Esophagus squamous epithelium (tissue), 5 donors: ENCODE data around the gene VIPR2. TPM values are rescaled to one million over a fixed set of nuclear protein-coding genes. Genes with fewer than 3 reads are reported as not detected.
"Not testable (repeated sequence)": the region's sequence is repeated elsewhere in the genome, so short reads cannot be mapped to it uniquely, and the experiment has no call there.

Experiments
- DNase-seq: peaks from one replicate; lab custom pipeline; 2025; lab: John Stamatoyannopoulos, UW
- H3K27ac ChIP-seq, 4 donors: fragments of 200-600 bp; sonication (generic); one replicate each; pipeline ENCODE4 v1.5.1; 2016 to 2019; ENCODE audit warnings: mild to moderate bottlenecking in 1 of 4
- H3K27me3 ChIP-seq, 4 donors: fragments of 200-600 bp; sonication (generic); 1 replicate in 3 of 4; 2 replicates in 1 of 4; pipeline versions ENCODE4 v1.5.1 to v1.6.0; 2017 to 2021; ENCODE audit warnings: antibody characterized with exemption in 1 of 4
- H3K36me3 ChIP-seq, 3 donors: fragments of 200-600 bp; sonication (generic); one replicate each; pipeline ENCODE4 v1.5.1; 2016 to 2019
- H3K4me1 ChIP-seq, 3 donors: fragments of 200-600 bp; sonication (generic); one replicate each; pipeline ENCODE4 v1.5.1; 2017 to 2019
- H3K4me3 ChIP-seq, 4 donors: fragments of 200-600 bp; sonication (generic); 1 replicate in 3 of 4; 2 replicates in 1 of 4; pipeline ENCODE4 v1.5.1; 2016 to 2019; ENCODE audit warnings: mild to moderate bottlenecking in 2 of 4, moderate library complexity in 1 of 4
- H3K9me3 ChIP-seq, 3 donors: fragments of 200-600 bp; sonication (generic); one replicate each; pipeline ENCODE4 v1.5.1; 2016 to 2019
- CTCF ChIP-seq, 6 experiments: fragments of 450-650 bp in 4 of 6; fragments of 200-600 bp in 2 of 6; sonication (generic) in 2 of 6; IDR thresholded peaks; one replicate each; pipeline ENCODE4 v1.5.1; 2016 to 2019; ENCODE audit warnings: antibody characterized with exemption in 6 of 6, mild to moderate bottlenecking in 4 of 6, moderate library complexity in 4 of 6
- POLR2A ChIP-seq, 4 donors: fragments of 450-650 bp; IDR thresholded peaks; one replicate each; pipeline ENCODE4 v1.6.1; 2017; ENCODE audit warnings: antibody characterized with exemption in 4 of 4, mild to moderate bottlenecking in 4 of 4, moderate library complexity in 3 of 4
- WGBS, 2 donors: methylation state at CpG; one replicate each; pipeline ENCODE4 v1.1.5; 2018; 5-methylcytosine and 5-hydroxymethylcytosine counted together
- intact Hi-C: fragments of 100-400 bp; cut with DNase I; formaldehyde crosslinking; loops from one replicate; pipeline ENCODE4 v1.15.0; 2022
- total RNA-seq, 4 donors: library from RNA; depleted of rRNA; stranded (reverse); fragments of >200 nt; gene quantifications; one replicate each; pipeline ENCODE4 v1.1.0, GENCODE V29; 2016
- donor health status: DM: yes; HTN: yes; CAD: no.

VIPR2 gene
- total RNA-seq, 4 donors from 2014 or later = 0.18 to 2.1 (median 0.40) TPM

- no peak overlapping the region for H3K4me3 ChIP-seq
- intact Hi-C loops = no loop called here
- no peaks in the 10 kb centered on the region for H3K9me3 ChIP-seq
- peaks cover 0 to 31% (median 0%) of the 10 kb centered on the region in 4 donors for H3K27me3 ChIP-seq
- 68 to 78% methylated on average over 18 to 21 of the region's 21 CpGs for WGBS, 2 donors
- H3K4me1 ChIP-seq = peaks cover 0 to 11% (median 0%) of the 10 kb centered on the region in 3 donors
- TF ChIP-seq POLR2A (IDR thresholded peaks at IDR 0.05) (no peak), CTCF (IDR thresholded peaks at IDR 0.05) (no peak)
- no peaks in the 10 kb centered on the region for H3K36me3 ChIP-seq
- H3K27ac ChIP-seq = no peak overlapping the region
- DNase-seq = no peak
Measured at GRCh38 chr7:159000859-159001435, 143.7 kb downstream of the VIPR2 start.

GRCh38 chr7:159000070-159000469 is 144.6 kb downstream of the VIPR2 start:
- TF ChIP-seq CTCF (IDR thresholded peaks at IDR 0.05) = no peak
- no peak for TF ChIP-seq POLR2A (IDR thresholded peaks at IDR 0.05)
- Histone ChIP-seq H3K36me3 (no peaks in the 10 kb centered on the region), H3K4me3 (no peak overlapping the region), H3K4me1 (peaks cover 0 to 11% (median 0%) of the 10 kb centered on the region in 3 donors), H3K27me3 (peaks cover 0 to 40% (median 0%) of the 10 kb centered on the region in 4 donors), H3K27ac (no peak overlapping the region), H3K9me3 (no peaks in the 10 kb centered on the region)
- WGBS, 2 donors = 79 to 85% methylated on average over 13 of the region's 13 CpGs
- intact Hi-C loops = no loop called here
- DNase-seq = no peak

DNA sequence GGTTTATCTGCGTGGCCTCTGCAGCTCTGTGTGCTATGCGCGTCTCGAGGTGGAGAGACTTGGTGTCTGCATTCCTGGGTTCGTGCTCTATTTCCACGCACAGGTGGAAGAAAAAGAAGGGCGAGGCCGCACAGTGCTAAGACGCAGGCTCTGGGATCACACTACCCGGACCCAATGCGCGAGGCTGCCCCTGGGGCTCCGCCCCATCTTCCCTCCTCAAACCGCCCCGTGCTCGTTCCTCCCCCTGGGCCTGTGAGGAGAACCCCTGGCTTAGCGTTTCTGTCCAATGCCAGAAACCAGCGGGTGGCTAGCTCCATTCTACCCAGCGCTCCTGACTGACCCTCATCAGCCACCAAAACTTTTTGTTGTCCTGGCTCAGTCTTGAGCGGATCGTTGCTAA is 145.2 kb downstream of the VIPR2 start:
- H3K4me3 ChIP-seq = no peak overlapping the region
- H3K4me1 ChIP-seq = peaks cover 0 to 11% (median 0%) of the 10 kb centered on the region in 3 donors
- no peak for DNase-seq
- H3K36me3 ChIP-seq = no peaks in the 10 kb centered on the region
- H3K27me3 ChIP-seq = peaks cover 0 to 45% (median 0%) of the 10 kb centered on the region in 4 donors
- WGBS, 2 donors = 81 to 86% methylated on average over 12 to 21 of the region's 21 CpGs
- no peaks in the 10 kb centered on the region for H3K9me3 ChIP-seq
- intact Hi-C loops = no loop called here
- TF ChIP-seq POLR2A (IDR thresholded peaks at IDR 0.05) (no peak), CTCF (IDR thresholded peaks at IDR 0.05) (no peak)
- H3K27ac ChIP-seq = no peak overlapping the region

DNA sequence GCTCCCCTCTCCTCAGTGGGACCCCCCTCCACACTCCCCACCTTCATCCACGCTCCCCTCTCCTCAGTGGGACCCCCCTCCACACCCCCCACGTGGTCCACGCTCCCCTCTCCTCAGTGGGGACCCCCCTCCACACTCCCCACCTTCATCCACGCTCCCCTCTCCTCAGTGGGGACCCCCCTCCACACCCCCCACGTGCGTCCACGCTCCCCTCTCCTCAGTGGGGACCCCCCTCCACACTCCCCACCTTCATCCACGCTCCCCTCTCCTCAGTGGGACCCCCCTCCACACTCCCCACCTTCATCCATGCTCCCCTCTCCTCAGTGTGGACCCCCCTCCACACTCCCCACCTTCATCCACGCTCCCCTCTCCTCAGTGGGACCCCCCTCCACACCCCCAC is 146.4 kb downstream of the VIPR2 start:
- Histone ChIP-seq H3K27me3 (peaks cover 0 to 58% (median 0%) of the 10 kb centered on the region in 4 donors), H3K4me1 (peaks cover 0 to 11% (median 0%) of the 10 kb centered on the region in 3 donors)
- intact Hi-C loops, H3K9me3 ChIP-seq, H3K27ac ChIP-seq, H3K36me3 ChIP-seq, H3K4me3 ChIP-seq, DNase-seq: not testable (repeated sequence)
- WGBS, 2 donors = no CpG with 5 or more reads among the region's 9 CpGs

DNA sequence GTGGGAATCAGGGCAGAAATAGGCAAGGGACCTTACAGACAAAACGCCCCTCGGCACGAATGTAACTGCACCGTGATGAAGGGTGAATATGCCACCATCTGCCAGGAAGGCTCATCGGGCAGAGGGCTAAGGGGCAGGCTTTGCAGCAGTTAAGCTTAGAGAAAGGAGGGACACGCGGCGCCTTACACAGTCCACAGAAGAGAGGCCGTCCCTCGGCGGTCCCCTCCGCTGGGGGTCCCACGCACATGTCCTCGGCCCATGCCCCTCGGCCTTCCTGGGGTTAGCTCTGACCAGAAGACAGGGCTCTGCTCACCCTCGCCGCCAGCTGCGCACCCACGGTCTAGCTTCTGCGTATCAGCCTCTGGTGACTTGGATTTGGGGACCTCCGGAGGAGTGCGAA is 147.2 kb downstream of the VIPR2 start:
- Histone ChIP-seq H3K9me3 (no peaks in the 10 kb centered on the region), H3K27ac (no peak overlapping the region), H3K36me3 (no peaks in the 10 kb centered on the region), H3K4me1 (peaks cover 0 to 11% (median 0%) of the 10 kb centered on the region in 3 donors), H3K4me3 (peak overlapping the region in 1 of 4 donors; percentile 1), H3K27me3 (peaks cover 0 to 66% (median 0%) of the 10 kb centered on the region in 4 donors)
- intact Hi-C loops = no loop called here
- TF ChIP-seq POLR2A (IDR thresholded peaks at IDR 0.05) (no peak), CTCF (IDR thresholded peaks at IDR 0.05) (no peak)
- WGBS, 2 donors = 41 to 75% methylated on average over 4 to 13 of the region's 22 CpGs
- DNase-seq = no peak
